Ishikawa (cell line): ENCODE results near the gene GNAO1.

Experiments used
- CEBPB ChIP-seq: IDR thresholded peaks from 2 replicates; pipeline ENCODE4 v1.6.1; 2012
- CREB1 ChIP-seq: IDR thresholded peaks from 2 replicates; pipeline ENCODE4 v1.6.1; 2012; ENCODE audit warnings: low read depth
- EP300 ChIP-seq: IDR thresholded peaks from 2 replicates; pipeline ENCODE4 v1.6.1; 2012; ENCODE audit warnings: borderline replicate concordance
- MAX ChIP-seq: IDR thresholded peaks from 2 replicates; pipeline ENCODE4 v1.6.1; 2012
- NFIC ChIP-seq: IDR thresholded peaks from 2 replicates; pipeline ENCODE4 v1.6.1; 2012
- REST ChIP-seq: IDR thresholded peaks from 2 replicates; pipeline ENCODE4 v1.6.1; 2012; ENCODE audit warnings: low read depth, mild to moderate bottlenecking
- YY1 ChIP-seq: IDR thresholded peaks from 2 replicates; pipeline ENCODE4 v1.6.1; 2012; ENCODE audit warnings: low read depth

- TF ChIP-seq CREB1: no peak
- no peak for TF ChIP-seq MAX
- TF ChIP-seq REST: no peak
- no peak for TF ChIP-seq CEBPB
- TF ChIP-seq EP300: no peak
- no peak for TF ChIP-seq YY1
- no peak for TF ChIP-seq NFIC
These were observed 37.2 kb downstream of the GNAO1 start for GRCh38 chr16:56228476-56228875.
